Measurements from ENCODE around the gene TCP11.

The TCP11 gene

GRCh38 chr6:35090734-35091133 lies 50.4 kb downstream of the TCP11 start:
- no peak for DNase-seq

- DNase-seq = no peak
Observed at GRCh38 chr6:35089935-35090505, 51.1 kb downstream of the TCP11 start.

GRCh38 chr6:35089216-35089934 lies 51.8 kb downstream of the TCP11 start:
- DNase-seq = no peak

GRCh38 chr6:35088281-35089215 lies 52.6 kb downstream of the TCP11 start:
- DNase-seq = no peak

- no peak for DNase-seq
Observed at GRCh38 chr6:35087361-35088280, 53.5 kb downstream of the TCP11 start.

- no peak for DNase-seq
Observed at GRCh38 chr6:35086636-35087360, 54.3 kb downstream of the TCP11 start.

GRCh38 chr6:35086282-35086632 lies 54.9 kb downstream of the TCP11 start:
- no peak for DNase-seq

GRCh38 chr6:35085359-35086281 lies 55.5 kb downstream of the TCP11 start:
- no peak for DNase-seq

- DNase-seq = no peak
Observed at GRCh38 chr6:35084511-35085203, 56.5 kb downstream of the TCP11 start.

- DNase-seq = no peak
Observed at GRCh38 chr6:35084041-35084491, 57.1 kb downstream of the TCP11 start.

- no peak for DNase-seq
Observed at GRCh38 chr6:35083507-35083906, 57.6 kb downstream of the TCP11 start.

GRCh38 chr6:35082733-35083403 lies 58.3 kb downstream of the TCP11 start:
- DNase-seq = no peak

GRCh38 chr6:35082046-35082732 lies 59.0 kb downstream of the TCP11 start:
- no peak for DNase-seq

GRCh38 chr6:35081426-35081851 lies 59.7 kb downstream of the TCP11 start:
- DNase-seq = no peak

GRCh38 chr6:35080821-35081425 lies 60.2 kb downstream of the TCP11 start:
- no peak for DNase-seq

GRCh38 chr6:35080016-35080680 lies 61.0 kb downstream of the TCP11 start:
- no peak for DNase-seq

GRCh38 chr6:35079311-35080000 lies 61.7 kb downstream of the TCP11 start:
- no peak for DNase-seq

Data from NCI-H2171 (cell line).